ENCODE measurements around the gene ARSG. TPM values are rescaled to one million over a fixed set of nuclear protein-coding genes. Genes with fewer than 3 reads are reported as not detected.
"Not testable (repeated sequence)": the region's sequence is repeated elsewhere in the genome, so short reads cannot be mapped to it uniquely, and the experiment has no call there.

Gene ARSG
- total RNA-seq, 1 experiment from 2014 or later: 9.3 TPM

- DNase-seq (ENCODE audit: low read depth): no peak
Observed at GRCh38 chr17:68277807-68278206, 13.5 kb upstream of the ARSG start.

GRCh38 chr17:68281965-68282364 is 9.3 kb upstream of the ARSG start:
- not testable (repeated sequence) for DNase-seq (ENCODE audit: low read depth)

GRCh38 chr17:68288375-68288774 is 2.9 kb upstream of the ARSG start:
- peak; percentile 23 for DNase-seq (ENCODE audit: low read depth)

- DNase-seq (ENCODE audit: low read depth): no peak
Observed at GRCh38 chr17:68288804-68289203, 2.5 kb upstream of the ARSG start.

- DNase-seq (ENCODE audit: low read depth): no peak
Observed at GRCh38 chr17:68289473-68289872, 1.8 kb upstream of the ARSG start.

GRCh38 chr17:68289936-68290267 is 1.4 kb upstream of the ARSG start:
- DNase-seq (ENCODE audit: low read depth): no peak

- peak; percentile 49 for DNase-seq (ENCODE audit: low read depth)
Observed at GRCh38 chr17:68290268-68290954, 884 bp upstream of the ARSG start.

- peak; percentile 87 for DNase-seq (ENCODE audit: low read depth)
Observed at GRCh38 chr17:68291836-68292688, 767 bp downstream of the ARSG start.

GRCh38 chr17:68292689-68293040 is 1.4 kb downstream of the ARSG start:
- no peak for DNase-seq (ENCODE audit: low read depth)

- DNase-seq (ENCODE audit: low read depth): no peak
Observed at GRCh38 chr17:68293490-68294195, 2.3 kb downstream of the ARSG start.

- no peak for DNase-seq (ENCODE audit: low read depth)
Observed at GRCh38 chr17:68294196-68294555, 2.9 kb downstream of the ARSG start.

- no peak for DNase-seq (ENCODE audit: low read depth)
Observed at GRCh38 chr17:68294617-68295016, 3.3 kb downstream of the ARSG start.

- DNase-seq (ENCODE audit: low read depth): no peak
Observed at GRCh38 chr17:68295086-68295485, 3.8 kb downstream of the ARSG start.

GRCh38 chr17:68296217-68297191 is 5.2 kb downstream of the ARSG start:
- no peak for DNase-seq (ENCODE audit: low read depth)

GRCh38 chr17:68297195-68297594 is 5.9 kb downstream of the ARSG start:
- DNase-seq (ENCODE audit: low read depth): no peak

GRCh38 chr17:68298601-68299000 is 7.3 kb downstream of the ARSG start:
- DNase-seq (ENCODE audit: low read depth): no peak

GRCh38 chr17:68299817-68300216 is 8.5 kb downstream of the ARSG start:
- DNase-seq (ENCODE audit: low read depth): no peak

GRCh38 chr17:68301438-68301959 is 10.2 kb downstream of the ARSG start:
- no peak for DNase-seq (ENCODE audit: low read depth)

- no peak for DNase-seq (ENCODE audit: low read depth)
Observed at GRCh38 chr17:68302066-68302564, 10.8 kb downstream of the ARSG start.

- DNase-seq (ENCODE audit: low read depth): no peak
Observed at GRCh38 chr17:68302666-68303065, 11.4 kb downstream of the ARSG start.

- no peak for DNase-seq (ENCODE audit: low read depth)
Observed at GRCh38 chr17:68304706-68305105, 13.4 kb downstream of the ARSG start.

All from Daoy (cell line).